GOT3 (cell line): ENCODE measurements around the gene UQCRC1.
A peak's percentile ranks its signal among the peaks of the same experiment; 100 is the strongest.

Source experiments
- DNase-seq: peaks from one replicate; lab custom pipeline; 2025; ENCODE audit warnings: mixed read lengths; lab: John Stamatoyannopoulos, UW

Gene UQCRC1

GRCh38 chr3:48598323-48599076, 10.9 kb downstream of the UQCRC1 start:
- peak; percentile 64 for DNase-seq

- DNase-seq: no peak
These were observed 12.0 kb downstream of the UQCRC1 start for GRCh38 chr3:48597408-48597800.

- no peak for DNase-seq
These were observed 12.6 kb downstream of the UQCRC1 start for GRCh38 chr3:48596676-48597407.

GRCh38 chr3:48596157-48596556, 13.3 kb downstream of the UQCRC1 start:
- no peak for DNase-seq

- peak; percentile 73 for DNase-seq
These were observed 13.8 kb downstream of the UQCRC1 start for GRCh38 chr3:48595526-48596121.

DNA sequence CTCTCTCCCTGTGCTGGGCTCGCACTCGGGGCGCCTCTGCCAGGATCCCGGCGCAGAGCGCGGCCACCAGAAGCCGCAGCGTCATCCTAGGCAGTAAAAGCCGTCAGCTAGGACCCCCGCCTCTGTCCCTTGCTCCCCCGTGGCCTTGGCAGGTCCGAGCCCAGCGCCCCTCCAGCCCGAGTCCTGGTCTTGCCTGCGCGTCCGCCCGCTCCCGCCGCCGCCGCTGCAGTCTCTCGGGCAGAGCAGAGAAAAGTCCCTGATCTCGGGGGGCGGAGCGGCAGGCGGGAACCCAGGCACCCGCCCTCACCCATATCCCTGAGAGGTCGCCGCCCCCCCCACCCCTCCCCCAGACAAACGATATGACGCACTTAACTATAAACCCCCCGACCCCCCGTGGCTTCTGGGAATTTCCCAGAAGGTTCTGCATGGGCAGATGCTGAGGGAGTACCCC, 14.3 kb downstream of the UQCRC1 start, which contains the start of gene COL7A1:
Gene COL7A1 (minus strand): TSS at position 255 of the 451 bp plus-strand sequence. CDS start 170 bp downstream, at position 85.
- DNase-seq: no peak

DNA sequence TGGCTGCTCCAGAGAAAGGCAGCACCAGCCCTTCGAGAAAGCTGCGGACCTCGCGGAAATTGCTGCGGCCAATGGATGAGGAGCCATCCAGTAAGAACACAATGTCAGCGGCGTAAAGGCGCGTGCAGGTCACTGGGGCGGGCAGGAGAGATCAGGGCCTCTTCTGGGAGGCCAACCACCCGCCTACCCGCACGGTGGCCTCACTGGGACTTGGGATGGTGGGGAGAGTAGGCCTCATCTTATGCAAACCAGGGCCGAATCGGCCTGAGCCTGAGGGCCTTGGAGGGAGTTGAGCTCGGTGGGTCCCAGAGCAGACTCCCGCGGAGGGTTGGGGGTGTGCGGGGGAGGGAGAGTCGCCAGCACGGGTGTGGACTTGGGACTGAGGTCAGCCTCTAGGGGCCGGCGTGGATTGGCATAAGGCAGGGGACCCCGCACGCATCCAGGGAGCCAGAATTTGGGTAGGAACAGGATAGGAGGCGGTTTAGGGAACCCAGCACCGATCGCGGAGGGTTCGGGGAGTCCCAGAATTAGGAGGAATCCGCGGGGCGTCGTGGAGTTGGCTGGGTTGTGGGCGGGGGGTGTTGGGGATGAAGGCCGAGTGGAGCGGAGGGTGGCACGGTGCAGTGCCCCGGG, 14.9 kb downstream of the UQCRC1 start:
- DNase-seq: no peak

DNA sequence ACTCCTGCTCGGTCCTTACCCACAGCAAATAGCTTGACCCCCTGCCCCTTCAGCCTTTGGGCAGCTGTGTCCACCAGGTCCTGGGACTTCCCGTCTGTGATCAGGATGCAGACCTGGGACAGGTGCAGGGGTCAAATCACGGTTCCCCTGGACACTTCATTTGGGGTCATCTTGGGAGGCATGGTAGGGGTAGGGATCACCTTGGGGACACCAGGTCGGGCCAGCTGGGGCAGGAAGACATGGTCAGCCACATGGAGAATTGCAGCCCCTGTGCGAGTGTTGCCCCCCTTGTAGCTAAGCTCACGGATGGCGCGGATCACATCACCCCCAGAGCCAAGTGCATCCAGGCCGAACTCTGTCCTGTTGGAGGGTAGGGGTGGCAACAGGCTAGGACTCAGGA, 16.1 kb downstream of the UQCRC1 start:
- no peak for DNase-seq

- DNase-seq: no peak
These were observed 16.8 kb downstream of the UQCRC1 start for GRCh38 chr3:48592519-48593087.

DNA sequence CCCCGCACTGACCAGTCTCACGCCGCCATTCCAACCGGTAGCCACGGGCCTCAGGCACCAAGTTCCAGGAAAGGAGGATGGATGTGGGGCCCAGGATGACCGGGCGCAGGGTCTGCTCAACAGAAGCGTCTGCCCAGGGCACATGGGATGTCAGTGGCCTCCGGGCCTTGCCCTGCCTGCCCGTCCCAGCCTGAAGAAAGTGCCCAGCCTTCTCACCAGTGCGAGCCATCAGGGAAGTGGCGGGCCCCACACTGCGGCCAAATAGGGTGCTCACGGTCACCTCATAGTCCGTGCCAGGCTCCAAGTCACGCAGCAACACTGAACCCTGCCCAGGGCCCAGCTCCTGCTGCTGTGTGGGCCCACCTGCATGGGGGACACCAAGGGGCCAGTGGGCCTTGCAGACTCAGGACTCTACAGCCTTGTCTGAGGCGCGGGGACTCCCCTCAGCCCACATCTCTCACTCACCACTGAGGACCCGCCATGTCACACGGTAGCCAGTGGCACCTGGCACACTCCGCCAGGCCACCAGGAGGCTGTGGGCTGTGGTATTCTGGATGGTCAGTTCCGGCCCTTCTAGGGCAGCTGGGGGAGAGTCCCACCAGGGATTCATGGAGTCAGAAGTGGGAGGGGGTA, 17.4 kb downstream of the UQCRC1 start:
- DNase-seq: no peak

GRCh38 chr3:48591436-48591835, 18.0 kb downstream of the UQCRC1 start:
- DNase-seq: no peak

DNA sequence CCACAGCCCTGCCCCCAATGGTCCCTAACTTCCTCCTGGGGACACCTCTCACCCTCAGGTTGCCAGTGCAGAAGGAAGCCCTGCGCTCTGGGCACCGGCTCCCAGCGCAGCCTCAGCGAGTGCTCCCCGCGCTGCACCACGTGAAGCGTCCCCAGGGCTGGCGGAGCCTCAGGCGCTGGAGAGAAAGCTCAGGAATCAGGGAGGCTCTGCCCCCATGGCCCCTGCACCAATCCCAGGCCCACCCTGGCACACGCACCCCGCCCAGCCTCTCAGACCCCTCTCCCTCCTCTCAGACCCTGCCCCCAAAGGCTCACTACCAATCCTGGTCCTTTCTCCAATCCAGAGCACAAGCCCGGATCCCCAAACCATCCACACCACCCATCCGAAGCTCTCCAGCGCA, 21.2 kb downstream of the UQCRC1 start:
- no peak for DNase-seq

GRCh38 chr3:48587686-48588085, 21.8 kb downstream of the UQCRC1 start:
- DNase-seq: no peak

GRCh38 chr3:48585411-48585810, 24.0 kb downstream of the UQCRC1 start:
- DNase-seq: no peak

GRCh38 chr3:48584836-48585235, 24.6 kb downstream of the UQCRC1 start:
- no peak for DNase-seq

GRCh38 chr3:48581621-48582481, 27.6 kb downstream of the UQCRC1 start:
- no peak for DNase-seq

DNA sequence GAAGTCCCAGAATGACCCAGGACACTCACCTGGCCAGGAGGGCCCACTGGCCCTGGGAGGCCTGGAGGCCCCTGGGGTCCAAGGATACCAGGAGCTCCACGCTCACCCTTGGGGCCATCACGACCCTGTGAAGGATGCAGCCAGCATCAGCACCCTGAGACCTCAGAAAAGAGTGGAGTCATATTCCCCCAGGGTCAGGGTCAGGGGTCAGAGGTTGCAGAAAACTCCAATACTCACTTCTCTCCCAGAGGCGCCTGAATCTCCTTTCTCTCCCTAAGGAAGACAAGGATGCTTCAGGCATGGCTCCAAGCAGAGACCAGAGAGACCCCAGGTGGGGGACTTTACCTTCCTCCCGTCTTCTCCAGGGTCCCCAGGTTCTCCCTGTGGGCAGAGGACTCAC, 32.8 kb downstream of the UQCRC1 start:
- DNase-seq: no peak

DNA sequence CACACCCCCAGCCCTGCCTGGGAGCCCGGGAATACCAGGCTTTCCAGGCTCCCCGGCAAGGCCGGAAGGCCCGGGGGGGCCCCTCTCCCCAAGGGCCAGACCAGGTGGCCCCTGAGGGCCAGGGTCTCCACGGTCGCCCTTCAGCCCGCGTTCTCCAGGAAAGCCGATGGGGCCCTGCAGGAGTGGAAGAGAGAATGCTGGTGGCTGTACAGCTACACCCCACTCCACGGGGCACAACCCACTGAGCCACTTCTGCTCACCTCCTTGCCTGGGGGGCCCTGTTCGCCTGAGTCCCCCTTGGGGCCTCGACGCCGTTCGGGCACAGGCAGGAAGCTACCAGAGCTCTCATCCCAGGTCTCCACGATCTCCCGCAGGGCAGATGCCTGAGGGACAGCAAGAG, 34.1 kb downstream of the UQCRC1 start:
- DNase-seq: no peak

DNA sequence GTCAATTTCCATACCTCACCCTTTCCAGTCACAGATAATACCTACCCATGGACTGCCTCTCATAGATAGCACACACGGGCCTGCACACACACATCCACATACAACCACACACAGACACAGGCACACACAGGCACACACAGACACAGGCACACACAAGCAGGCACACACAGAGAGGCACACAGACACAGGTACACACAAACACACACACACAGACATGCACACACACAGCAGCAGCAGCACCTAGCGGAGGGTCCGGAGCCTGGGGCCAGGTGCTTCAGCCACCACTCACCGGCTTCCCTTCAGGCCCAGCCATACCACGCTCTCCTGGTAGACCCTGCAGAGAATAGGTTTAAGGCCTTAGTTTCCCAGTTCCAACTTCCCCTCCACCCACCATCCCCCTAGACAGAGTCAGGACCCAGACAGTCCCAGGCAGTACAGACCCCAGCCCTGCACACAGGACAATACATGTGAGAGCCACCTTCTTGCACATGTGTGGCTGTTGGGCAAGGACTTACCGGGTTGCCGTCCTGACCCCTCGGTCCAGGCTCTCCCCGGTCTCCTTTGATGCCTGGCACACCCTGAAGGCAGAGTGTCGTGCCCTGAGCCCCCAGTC, 35.4 kb downstream of the UQCRC1 start:
- DNase-seq: no peak

- no peak for DNase-seq
These were observed 36.9 kb downstream of the UQCRC1 start for GRCh38 chr3:48572517-48572916.
